Trophoblast cell (in vitro differentiated cells and primary cell): ENCODE results near the gene HBZ.
A peak's percentile ranks its signal among the peaks of the same experiment; 100 is the strongest.

ENCODE experiments used
- DNase-seq, 2 donors: peaks; one replicate each; pipeline ENCODE4 v3.0.0-alpha.2; 2016
- H2AFZ ChIP-seq: 2 replicates; pipeline ENCODE4 v1.6.1; 2013; ENCODE audit warnings: low read length, moderate library complexity, mild to moderate bottlenecking; ENCODE audit not compliant: insufficient read depth, poor library complexity
- H2AK5ac ChIP-seq: 2 replicates; pipeline ENCODE4 v1.6.1; 2013; ENCODE audit warnings: mild to moderate bottlenecking, low read length
- H2BK120ac ChIP-seq: 2 replicates; pipeline ENCODE4 v1.6.1; 2013; ENCODE audit warnings: low read length, mild to moderate bottlenecking, moderate library complexity; ENCODE audit not compliant: insufficient read depth, poor library complexity
- H2BK12ac ChIP-seq: 2 replicates; pipeline ENCODE4 v1.6.1; 2013; ENCODE audit warnings: mild to moderate bottlenecking, low read length, moderate library complexity
- H2BK5ac ChIP-seq: 2 replicates; pipeline ENCODE4 v1.6.1; 2013; ENCODE audit warnings: low read length, low read depth, moderate library complexity, mild to moderate bottlenecking; ENCODE audit not compliant: poor library complexity
- H3K14ac ChIP-seq: 2 replicates; pipeline ENCODE4 v1.6.1; 2013; ENCODE audit warnings: mild to moderate bottlenecking, low read length
- H3K18ac ChIP-seq: 2 replicates; pipeline ENCODE4 v1.6.1; 2013; ENCODE audit warnings: mild to moderate bottlenecking, low read length
- H3K23ac ChIP-seq: 2 replicates; pipeline ENCODE4 v1.6.1; 2013; ENCODE audit warnings: low read length
- H3K27ac ChIP-seq: 2 replicates; pipeline ENCODE4 v1.5.1; 2013; ENCODE audit warnings: low read depth, mild to moderate bottlenecking, inconsistent platforms, low read length, moderate library complexity
- H3K27me3 ChIP-seq: 2 replicates; pipeline ENCODE4 v1.6.1; 2013; ENCODE audit warnings: inconsistent platforms, mild to moderate bottlenecking, low read length, moderate library complexity; ENCODE audit not compliant: insufficient read depth
- H3K36me3 ChIP-seq, 2 experiments: 1 replicate in 1 of 2; 2 replicates in 1 of 2; pipeline ENCODE4 v1.6.1; 2013; ENCODE audit warnings: low read length in 2 of 2, mild to moderate bottlenecking in 2 of 2, moderate library complexity in 1 of 2; ENCODE audit not compliant: insufficient read depth in 2 of 2, control insufficient read depth in 1 of 2
- H3K4ac ChIP-seq: 2 replicates; pipeline ENCODE4 v1.6.1; 2013; ENCODE audit warnings: low read depth, mild to moderate bottlenecking, low read length, moderate library complexity
- H3K4me1 ChIP-seq, 2 experiments: 1 replicate in 1 of 2; 2 replicates in 1 of 2; pipeline ENCODE4 v1.6.1; 2013; ENCODE audit warnings: low read length in 2 of 2, mild to moderate bottlenecking in 2 of 2, moderate library complexity in 1 of 2; ENCODE audit not compliant: insufficient read depth in 2 of 2, control insufficient read depth in 1 of 2
- H3K4me2 ChIP-seq: 2 replicates; pipeline ENCODE4 v1.6.1; 2013; ENCODE audit warnings: inconsistent platforms, mild to moderate bottlenecking, low read length, moderate library complexity
- H3K4me3 ChIP-seq: 2 replicates; pipeline ENCODE4 v1.5.1; 2013; ENCODE audit warnings: mild to moderate bottlenecking, low read depth, low read length, inconsistent platforms
- H3K79me1 ChIP-seq: one replicate; pipeline ENCODE4 v1.6.1; 2013; ENCODE audit warnings: low read length
- H3K79me2 ChIP-seq: 2 replicates; pipeline ENCODE4 v1.6.1; 2013; ENCODE audit warnings: low read length, mild to moderate bottlenecking; ENCODE audit not compliant: control insufficient read depth, insufficient read depth, poor library complexity
- H3K9ac ChIP-seq: 2 replicates; pipeline ENCODE4 v1.6.1; 2013; ENCODE audit warnings: mild to moderate bottlenecking, low read length
- H3K9me3 ChIP-seq: 2 replicates; pipeline ENCODE4 v1.6.1; 2013; ENCODE audit warnings: low read depth, mild to moderate bottlenecking, control low read depth, inconsistent platforms, low read length; ENCODE audit not compliant: insufficient read depth
- H4K12ac ChIP-seq: 2 replicates; pipeline ENCODE4 v1.6.1; 2013; ENCODE audit warnings: low read depth, mild to moderate bottlenecking, low read length, moderate library complexity
- H4K8ac ChIP-seq: 2 replicates; pipeline ENCODE4 v1.6.1; 2013; ENCODE audit warnings: low read depth, mild to moderate bottlenecking, low read length, moderate library complexity
- H4K91ac ChIP-seq: one replicate; pipeline ENCODE4 v1.6.1; 2013; ENCODE audit warnings: low read depth, mild to moderate bottlenecking, low read length, moderate library complexity
- WGBS: extraction: QIAGEN DNeasy Blood & Tissue Kit; methylation state at CpG from one replicate; pipeline ENCODE4 v1.1.7; 2013; ENCODE audit warnings: missing lambda C conversion rate; ENCODE audit not compliant: insufficient read length, insufficient coverage; ENCODE audit errors: extremely low coverage; 5-methylcytosine and 5-hydroxymethylcytosine counted together

HBZ gene

DNA sequence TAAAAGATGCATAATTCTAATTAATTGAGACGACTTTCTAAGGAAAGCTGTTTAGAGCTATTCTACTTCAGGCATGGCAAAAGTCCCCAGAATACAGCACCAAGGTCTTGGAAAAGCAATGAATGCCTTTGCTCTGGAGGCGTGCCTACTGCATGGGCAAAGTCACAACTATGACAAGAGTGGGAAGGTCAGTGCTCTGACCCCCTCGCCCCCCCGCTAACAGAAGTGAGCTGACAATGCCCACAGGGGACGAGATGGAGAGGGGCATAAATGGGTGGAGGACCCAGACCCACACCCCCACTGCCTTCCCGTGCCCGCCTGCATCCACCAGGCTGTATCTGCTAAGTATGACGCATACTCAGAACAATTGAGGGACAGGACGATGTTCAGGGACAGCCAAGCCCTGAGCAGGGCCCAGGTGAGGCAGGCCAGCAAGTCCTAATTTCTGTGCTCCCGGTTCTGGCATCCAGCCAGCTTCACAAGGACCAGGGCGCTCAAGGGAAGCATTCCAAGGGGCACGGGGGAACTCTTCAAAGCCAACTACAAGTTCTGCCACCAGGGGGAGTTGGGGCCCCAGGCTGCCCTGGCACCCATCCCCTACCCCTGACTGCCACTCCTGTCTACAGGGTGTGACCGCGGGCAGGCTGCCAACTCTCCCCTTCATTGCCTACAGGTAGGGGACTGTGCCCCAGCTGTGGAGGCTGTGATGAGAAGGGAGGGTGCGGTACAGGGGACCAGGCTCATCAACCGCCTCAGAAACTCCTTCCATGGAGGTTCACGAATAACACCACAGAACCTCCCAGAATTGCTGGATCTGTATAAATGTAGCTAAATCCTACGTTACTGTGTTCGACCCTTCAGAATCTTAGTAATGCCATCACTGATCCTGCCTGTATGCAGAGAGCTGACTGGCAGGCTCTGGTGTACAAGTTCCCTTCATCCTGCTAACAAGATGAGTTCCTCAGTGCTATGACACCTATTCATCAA lies 34.8 kb upstream of the HBZ start:
- H3K4me3 ChIP-seq: no peak overlapping the region
- WGBS: no CpG with 5 or more reads among the region's 19 CpGs
- DNase-seq: peak; percentile 33 to 72

DNA sequence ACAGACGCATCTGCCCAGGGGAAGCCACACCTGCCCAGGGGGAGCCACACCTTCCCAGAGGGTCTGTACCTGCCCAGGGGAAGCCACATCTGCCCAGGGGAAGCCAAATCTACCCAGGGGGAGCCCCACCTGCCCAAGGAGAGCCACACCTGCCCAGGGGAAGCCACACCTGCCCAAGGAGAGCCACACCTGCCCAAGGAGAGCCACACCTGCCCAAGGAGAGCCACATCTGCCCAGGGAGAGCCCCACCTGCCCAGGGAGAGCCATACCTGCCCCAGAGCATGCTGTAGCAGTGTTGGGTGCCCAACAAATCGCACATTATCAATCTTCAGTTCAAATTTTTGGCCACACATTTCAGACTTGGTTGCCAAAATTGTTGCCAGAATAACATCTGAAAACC lies 33.6 kb upstream of the HBZ start:
- H3K4me2 ChIP-seq: no peak overlapping the region
- WGBS: no CpG with 5 or more reads among the region's 2 CpGs

More for the DNA sequence above, 34.8 kb upstream of the HBZ start:
- Histone ChIP-seq H3K4ac (no peak overlapping the region), H3K14ac (no peak overlapping the region), H3K79me1 (no peaks in the 10 kb centered on the region), H3K27ac (no peak overlapping the region), H3K27me3 (no peaks in the 10 kb centered on the region), H3K18ac (no peak overlapping the region), H3K9me3 (no peaks in the 10 kb centered on the region), H4K12ac (no peak overlapping the region), H3K4me2 (no peak overlapping the region), H4K91ac (no peak overlapping the region), H2BK120ac (no peak overlapping the region), H2BK5ac (no peak overlapping the region), H2AFZ (no peak overlapping the region), H2AK5ac (no peak overlapping the region), H3K23ac (no peak overlapping the region), H3K9ac (no peak overlapping the region), H3K79me2 (no peaks in the 10 kb centered on the region), H4K8ac (no peak overlapping the region), H2BK12ac (no peak overlapping the region), H3K36me3 (peaks cover 0 to 2% of the 10 kb centered on the region in 2 experiments), H3K4me1 (peaks cover 7 to 10% of the 10 kb centered on the region in 2 experiments)

DNA sequence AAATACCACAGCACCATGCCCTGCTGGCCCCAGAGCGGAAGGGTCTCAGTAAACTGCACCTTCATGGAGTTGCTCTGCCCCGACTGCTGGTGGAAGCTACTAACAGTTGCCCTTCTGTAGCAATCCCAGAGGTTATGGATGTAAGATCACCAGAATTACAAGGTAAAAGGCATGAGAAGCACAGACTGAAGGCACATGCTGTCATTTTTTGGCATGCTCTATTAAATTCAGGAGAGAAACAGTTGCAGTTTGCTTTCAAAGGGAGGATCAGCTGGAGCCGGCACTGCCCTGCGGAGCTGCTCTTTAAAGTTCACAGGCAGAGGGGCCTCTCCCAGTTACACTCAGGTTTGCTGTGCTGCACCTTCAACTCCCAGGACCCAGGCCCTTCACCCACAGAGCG lies 33.1 kb upstream of the HBZ start:
- H3K9ac ChIP-seq: no peak overlapping the region
- no peak overlapping the region for H4K12ac ChIP-seq
- no peak overlapping the region for H4K8ac ChIP-seq
- no peaks in the 10 kb centered on the region for H3K9me3 ChIP-seq
- no CpG with 5 or more reads among the region's 5 CpGs for WGBS
- no peak overlapping the region for H2AFZ ChIP-seq
- no peak overlapping the region for H2AK5ac ChIP-seq
- no peak overlapping the region for H4K91ac ChIP-seq
- no peaks in the 10 kb centered on the region for H3K79me2 ChIP-seq
- no peak overlapping the region for H3K27ac ChIP-seq
- no peak overlapping the region for H3K4ac ChIP-seq
- H3K79me1 ChIP-seq: no peaks in the 10 kb centered on the region
- H3K4me3 ChIP-seq: no peak overlapping the region
- no peaks in the 10 kb centered on the region for H3K4me1 ChIP-seq
- no peak overlapping the region for H2BK5ac ChIP-seq
- H3K27me3 ChIP-seq: no peaks in the 10 kb centered on the region
- H3K23ac ChIP-seq: no peak overlapping the region
- H3K18ac ChIP-seq: no peak overlapping the region
- H2BK12ac ChIP-seq: no peak overlapping the region
- no peak for DNase-seq
- H3K4me2 ChIP-seq: no peak overlapping the region
- peaks cover 0 to 4% of the 10 kb centered on the region in 2 experiments for H3K36me3 ChIP-seq
- no peak overlapping the region for H2BK120ac ChIP-seq
- no peak overlapping the region for H3K14ac ChIP-seq

More for the DNA sequence above, 33.6 kb upstream of the HBZ start:
- Histone ChIP-seq H2BK5ac (no peak overlapping the region), H3K27ac (no peak overlapping the region), H2BK12ac (no peak overlapping the region), H3K4ac (no peak overlapping the region), H2AFZ (no peak overlapping the region), H4K8ac (no peak overlapping the region), H3K14ac (no peak overlapping the region), H2AK5ac (no peak overlapping the region), H3K36me3 (peaks cover 0 to 4% of the 10 kb centered on the region in 2 experiments), H3K4me3 (no peak overlapping the region), H3K79me1 (no peaks in the 10 kb centered on the region), H4K12ac (no peak overlapping the region), H3K4me1 (no peaks in the 10 kb centered on the region), H3K9me3 (no peaks in the 10 kb centered on the region), H3K79me2 (no peaks in the 10 kb centered on the region), H3K18ac (no peak overlapping the region), H2BK120ac (no peak overlapping the region), H4K91ac (no peak overlapping the region), H3K23ac (no peak overlapping the region), H3K27me3 (no peaks in the 10 kb centered on the region), H3K9ac (no peak overlapping the region)
- no peak for DNase-seq

DNA sequence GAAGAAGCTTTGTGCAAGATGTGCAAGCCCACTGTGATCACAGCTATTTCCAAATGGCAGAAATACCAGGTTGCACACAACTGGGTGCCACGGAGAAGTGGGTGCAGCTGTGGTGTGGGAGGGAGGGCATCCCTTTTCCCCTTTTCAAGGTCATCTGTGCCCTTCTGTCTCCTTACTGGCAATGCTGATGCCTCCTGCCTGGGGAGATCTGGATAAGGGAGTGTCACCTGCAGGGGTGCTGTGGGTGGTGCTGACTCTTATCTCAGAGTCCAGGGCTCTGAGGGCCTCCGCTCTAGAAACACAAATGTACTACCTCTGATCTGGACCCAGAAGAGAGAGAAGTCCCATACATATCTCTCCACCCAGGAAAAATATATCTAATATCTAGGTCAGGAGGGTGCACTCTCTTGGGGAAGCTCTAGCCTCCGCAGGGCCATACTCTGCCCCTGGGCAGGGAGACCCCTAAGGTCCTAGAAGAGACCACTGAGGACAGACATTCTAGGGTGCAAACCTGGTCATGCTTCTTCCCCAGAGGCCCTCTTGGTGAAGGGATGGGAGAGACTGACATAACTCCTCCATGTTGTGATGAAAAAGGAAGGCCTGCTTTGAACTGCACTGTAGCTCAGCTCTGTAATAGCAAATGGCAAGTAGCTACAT lies 32.5 kb upstream of the HBZ start:
- Histone ChIP-seq H2BK5ac (no peak overlapping the region), H4K8ac (no peak overlapping the region), H4K12ac (no peak overlapping the region), H3K36me3 (peaks cover 0 to 4% of the 10 kb centered on the region in 2 experiments), H3K9me3 (no peaks in the 10 kb centered on the region), H3K4me1 (no peaks in the 10 kb centered on the region), H3K23ac (no peak overlapping the region), H3K9ac (no peak overlapping the region), H3K18ac (no peak overlapping the region), H2AK5ac (no peak overlapping the region), H4K91ac (no peak overlapping the region), H3K4ac (no peak overlapping the region), H2BK12ac (no peak overlapping the region), H2AFZ (no peak overlapping the region), H2BK120ac (no peak overlapping the region), H3K4me2 (no peak overlapping the region), H3K14ac (no peak overlapping the region), H3K27me3 (no peaks in the 10 kb centered on the region), H3K79me1 (no peaks in the 10 kb centered on the region), H3K4me3 (no peak overlapping the region), H3K79me2 (no peaks in the 10 kb centered on the region), H3K27ac (no peak overlapping the region)
- DNase-seq: no peak
- WGBS: no CpG with 5 or more reads among the region's 3 CpGs
